ENCODE measurements around the gene JAG1. TPM values are rescaled to one million over a fixed set of nuclear protein-coding genes. Genes with fewer than 3 reads are reported as not detected.
A peak's percentile ranks its signal among the peaks of the same experiment; 100 is the strongest.

The JAG1 gene
- 58.5 TPM for polyA plus RNA-seq (2013, experiment 1 of 2)
- polyA plus RNA-seq (2013, experiment 2 of 2), result 46.2 TPM

GRCh38 chr20:10673842-10674683 is at the start of gene JAG1:
TSS of gene JAG1 (minus strand) at chr20:10673999. CDS start at chr20:10673530, 469 bp downstream.
- 1% methylated on average over 49 to 69 of the region's 84 CpGs for WGBS, 2 experiments (ENCODE audit: insufficient coverage in 2 of 2)
- Histone ChIP-seq H3K9me3 (ENCODE audit: control insufficient read depth, low read length) (no peaks in the 10 kb centered on the region), H3K4me1 (ENCODE audit: control insufficient read depth, insufficient read depth, low read length, poor library complexity, severe bottlenecking) (peaks cover 16% of the 10 kb centered on the region), H3K27ac (ENCODE audit: low read depth, low read length, severe bottlenecking) (peak within 1 kb of the TSS; percentile 91), H3K4me3 (ENCODE audit: extremely low read depth, insufficient read depth, low read length, poor library complexity, severe bottlenecking) (peak within 1 kb of the TSS; percentile 80), H3K36me3 (ENCODE audit: control insufficient read depth, insufficient read depth, low read length) (peaks cover 13% of the 10 kb centered on the region)

DNA sequence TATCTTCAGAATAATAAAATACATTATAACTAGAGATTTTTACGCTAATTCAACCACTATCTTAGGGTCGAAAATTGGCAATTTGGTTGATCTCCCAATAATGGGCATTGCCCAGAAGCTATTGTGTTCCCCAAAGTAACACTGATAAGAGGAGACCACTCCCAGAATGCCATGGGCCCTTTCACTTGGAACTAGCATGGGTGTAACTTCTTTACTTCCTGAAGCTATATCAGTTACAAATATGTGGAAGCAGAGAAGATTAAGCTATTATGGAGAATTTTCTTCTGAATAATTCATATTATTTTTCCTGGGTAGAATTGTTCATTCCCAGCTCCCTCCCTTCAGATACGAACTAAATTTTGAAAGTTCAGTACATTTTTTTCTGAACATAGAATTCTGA is 48.2 kb upstream of the JAG1 start:
- Histone ChIP-seq H3K4me3 (ENCODE audit: extremely low read depth, insufficient read depth, low read length, poor library complexity, severe bottlenecking) (no peak overlapping the region), H3K36me3 (ENCODE audit: control insufficient read depth, insufficient read depth, low read length) (no peaks in the 10 kb centered on the region), H3K9me3 (ENCODE audit: control insufficient read depth, low read length) (no peaks in the 10 kb centered on the region), H3K4me1 (ENCODE audit: control insufficient read depth, insufficient read depth, low read length, poor library complexity, severe bottlenecking) (peaks cover 2% of the 10 kb centered on the region), H3K27ac (ENCODE audit: low read depth, low read length, severe bottlenecking) (no peak overlapping the region)
- 80 to 100% methylated on average over 1 of the region's 3 CpGs for WGBS, 2 experiments (ENCODE audit: insufficient coverage in 2 of 2)

- WGBS, 2 experiments (ENCODE audit: insufficient coverage in 2 of 2), result 93 to 94% methylated on average over 7 of the region's 9 CpGs
- no peaks in the 10 kb centered on the region for H3K36me3 ChIP-seq (ENCODE audit: control insufficient read depth, insufficient read depth, low read length)
- no peak overlapping the region for H3K27ac ChIP-seq (ENCODE audit: low read depth, low read length, severe bottlenecking)
- peaks cover 8% of the 10 kb centered on the region for H3K4me1 ChIP-seq (ENCODE audit: control insufficient read depth, insufficient read depth, low read length, poor library complexity, severe bottlenecking)
- H3K9me3 ChIP-seq (ENCODE audit: control insufficient read depth, low read length), result no peaks in the 10 kb centered on the region
- no peak overlapping the region for H3K4me3 ChIP-seq (ENCODE audit: extremely low read depth, insufficient read depth, low read length, poor library complexity, severe bottlenecking)
These were observed 47.5 kb upstream of the JAG1 start for GRCh38 chr20:10721137-10721896.

GRCh38 chr20:10720565-10720964 is 46.8 kb upstream of the JAG1 start:
- H3K36me3 ChIP-seq (ENCODE audit: control insufficient read depth, insufficient read depth, low read length), result no peaks in the 10 kb centered on the region
- no peak overlapping the region for H3K4me3 ChIP-seq (ENCODE audit: extremely low read depth, insufficient read depth, low read length, poor library complexity, severe bottlenecking)
- WGBS, 2 experiments (ENCODE audit: insufficient coverage in 2 of 2), result 89 to 90% methylated on average over 2 of the region's 2 CpGs
- no peaks in the 10 kb centered on the region for H3K9me3 ChIP-seq (ENCODE audit: control insufficient read depth, low read length)
- H3K27ac ChIP-seq (ENCODE audit: low read depth, low read length, severe bottlenecking), result no peak overlapping the region
- H3K4me1 ChIP-seq (ENCODE audit: control insufficient read depth, insufficient read depth, low read length, poor library complexity, severe bottlenecking), result peaks cover 15% of the 10 kb centered on the region

GRCh38 chr20:10719740-10720385 is 46.1 kb upstream of the JAG1 start:
- peaks cover 15% of the 10 kb centered on the region for H3K4me1 ChIP-seq (ENCODE audit: control insufficient read depth, insufficient read depth, low read length, poor library complexity, severe bottlenecking)
- H3K4me3 ChIP-seq (ENCODE audit: extremely low read depth, insufficient read depth, low read length, poor library complexity, severe bottlenecking), result no peak overlapping the region
- WGBS, 2 experiments (ENCODE audit: insufficient coverage in 2 of 2), result 94 to 100% methylated on average over 1 to 2 of the region's 2 CpGs
- H3K9me3 ChIP-seq (ENCODE audit: control insufficient read depth, low read length), result no peaks in the 10 kb centered on the region
- no peak overlapping the region for H3K27ac ChIP-seq (ENCODE audit: low read depth, low read length, severe bottlenecking)
- H3K36me3 ChIP-seq (ENCODE audit: control insufficient read depth, insufficient read depth, low read length), result no peaks in the 10 kb centered on the region

DNA sequence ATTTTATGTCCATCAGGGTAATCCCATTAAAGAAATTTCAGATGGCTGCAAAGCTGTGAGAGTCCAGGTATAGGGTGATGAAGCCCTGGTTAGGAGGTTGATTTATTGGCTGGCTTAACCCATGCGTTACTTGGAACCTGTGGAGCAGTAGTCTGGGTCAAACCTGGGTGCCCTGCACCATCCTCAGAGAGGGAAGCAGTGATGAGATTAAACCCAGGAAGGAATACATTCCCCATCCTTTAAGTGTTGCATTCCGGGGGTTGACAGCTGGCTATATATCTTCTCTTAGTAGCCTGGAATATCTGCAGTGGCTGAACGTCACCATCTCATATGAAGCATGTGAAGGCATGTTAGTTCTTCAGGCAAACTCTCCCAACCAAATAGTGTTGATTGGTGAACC is 44.9 kb upstream of the JAG1 start:
- Histone ChIP-seq H3K4me1 (ENCODE audit: control insufficient read depth, insufficient read depth, low read length, poor library complexity, severe bottlenecking) (peaks cover 22% of the 10 kb centered on the region), H3K9me3 (ENCODE audit: control insufficient read depth, low read length) (no peaks in the 10 kb centered on the region), H3K36me3 (ENCODE audit: control insufficient read depth, insufficient read depth, low read length) (no peaks in the 10 kb centered on the region), H3K4me3 (ENCODE audit: extremely low read depth, insufficient read depth, low read length, poor library complexity, severe bottlenecking) (no peak overlapping the region), H3K27ac (ENCODE audit: low read depth, low read length, severe bottlenecking) (no peak overlapping the region)
- 83 to 100% methylated on average over 2 to 3 of the region's 3 CpGs for WGBS, 2 experiments (ENCODE audit: insufficient coverage in 2 of 2)

DNA sequence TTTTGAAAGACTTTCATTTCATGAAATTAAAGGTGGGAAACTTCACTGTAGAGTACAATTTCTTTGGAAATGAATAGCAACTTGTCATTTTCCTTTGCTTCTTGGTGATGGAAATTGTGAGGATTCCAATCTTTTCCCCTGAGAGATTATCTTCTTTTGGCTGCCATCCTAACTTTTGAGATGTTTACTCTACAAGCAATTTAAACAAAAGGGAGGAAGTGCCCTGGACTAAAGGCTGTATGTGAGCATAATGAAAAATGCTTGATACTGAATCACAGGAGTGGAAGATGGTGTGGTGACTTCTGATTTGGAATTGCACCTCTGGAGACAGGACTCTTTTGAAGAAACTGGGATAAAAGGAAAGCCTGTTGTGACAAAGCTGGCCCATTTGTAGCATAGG is 43.1 kb upstream of the JAG1 start:
- H3K36me3 ChIP-seq (ENCODE audit: control insufficient read depth, insufficient read depth, low read length), result no peaks in the 10 kb centered on the region
- peaks cover 22% of the 10 kb centered on the region for H3K4me1 ChIP-seq (ENCODE audit: control insufficient read depth, insufficient read depth, low read length, poor library complexity, severe bottlenecking)
- no peaks in the 10 kb centered on the region for H3K9me3 ChIP-seq (ENCODE audit: control insufficient read depth, low read length)
- no peak overlapping the region for H3K4me3 ChIP-seq (ENCODE audit: extremely low read depth, insufficient read depth, low read length, poor library complexity, severe bottlenecking)
- no peak overlapping the region for H3K27ac ChIP-seq (ENCODE audit: low read depth, low read length, severe bottlenecking)

GRCh38 chr20:10715035-10715434 is 41.2 kb upstream of the JAG1 start:
- 78% methylated on average over 2 of the region's 2 CpGs; no CpG with 5 or more reads in 1 of the 2 experiments for WGBS, 2 experiments (ENCODE audit: insufficient coverage in 2 of 2)
- H3K27ac ChIP-seq (ENCODE audit: low read depth, low read length, severe bottlenecking), result no peak overlapping the region
- no peaks in the 10 kb centered on the region for H3K9me3 ChIP-seq (ENCODE audit: control insufficient read depth, low read length)

GRCh38 chr20:10714236-10714975 is 40.6 kb upstream of the JAG1 start:
- Histone ChIP-seq H3K27ac (ENCODE audit: low read depth, low read length, severe bottlenecking) (peak overlapping the region; percentile 20), H3K4me1 (ENCODE audit: control insufficient read depth, insufficient read depth, low read length, poor library complexity, severe bottlenecking) (peaks cover 22% of the 10 kb centered on the region), H3K4me3 (ENCODE audit: extremely low read depth, insufficient read depth, low read length, poor library complexity, severe bottlenecking) (no peak overlapping the region), H3K36me3 (ENCODE audit: control insufficient read depth, insufficient read depth, low read length) (no peaks in the 10 kb centered on the region), H3K9me3 (ENCODE audit: control insufficient read depth, low read length) (no peaks in the 10 kb centered on the region)

More at GRCh38 chr20:10715035-10715434, 41.2 kb upstream of the JAG1 start:
- H3K4me1 ChIP-seq (ENCODE audit: control insufficient read depth, insufficient read depth, low read length, poor library complexity, severe bottlenecking), result peaks cover 22% of the 10 kb centered on the region
- H3K36me3 ChIP-seq (ENCODE audit: control insufficient read depth, insufficient read depth, low read length), result no peaks in the 10 kb centered on the region
- H3K4me3 ChIP-seq (ENCODE audit: extremely low read depth, insufficient read depth, low read length, poor library complexity, severe bottlenecking), result no peak overlapping the region

DNA sequence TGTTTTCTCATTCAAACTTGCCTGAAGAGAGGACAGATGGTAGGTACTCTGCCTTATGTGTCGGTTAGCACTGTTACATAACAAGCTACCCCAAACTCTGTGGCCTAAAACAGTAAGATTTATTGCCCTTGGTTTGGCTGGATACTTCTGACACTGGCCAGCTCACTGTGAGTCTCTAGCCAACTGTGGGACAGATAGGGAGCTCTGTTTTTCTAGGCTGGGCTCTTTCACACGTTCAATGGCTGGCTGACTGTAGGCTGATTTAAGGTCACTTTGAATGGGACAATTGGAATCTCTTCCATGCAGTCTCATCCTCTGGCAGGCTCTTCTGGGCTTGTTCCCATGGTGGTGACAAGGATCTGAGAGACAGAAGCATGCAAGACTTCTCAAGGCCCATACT is 39.4 kb upstream of the JAG1 start:
- Histone ChIP-seq H3K36me3 (ENCODE audit: control insufficient read depth, insufficient read depth, low read length) (no peaks in the 10 kb centered on the region), H3K4me1 (ENCODE audit: control insufficient read depth, insufficient read depth, low read length, poor library complexity, severe bottlenecking) (peaks cover 22% of the 10 kb centered on the region), H3K4me3 (ENCODE audit: extremely low read depth, insufficient read depth, low read length, poor library complexity, severe bottlenecking) (no peak overlapping the region), H3K9me3 (ENCODE audit: control insufficient read depth, low read length) (no peaks in the 10 kb centered on the region), H3K27ac (ENCODE audit: low read depth, low read length, severe bottlenecking) (no peak overlapping the region)
- 91% methylated on average over 1 of the region's 2 CpGs; no CpG with 5 or more reads in 1 of the 2 experiments for WGBS, 2 experiments (ENCODE audit: insufficient coverage in 2 of 2)

Data from mesodermal cell (in vitro differentiated cells).